NCI-H460 (cell line): Measurements from ENCODE around the gene ACAN. TPM values are rescaled to one million over a fixed set of nuclear protein-coding genes. Genes with fewer than 3 reads are reported as not detected.

Experiments used
- DNase-seq: peaks from one replicate; pipeline ENCODE4 v3.0.0-alpha.2; 2016; ENCODE audit warnings: low read depth; ENCODE audit errors: extremely low read depth
- total RNA-seq: library from RNA; depleted of rRNA; stranded (reverse); fragments of >200 nt; shearing (Covaris generic); gene quantifications from 2 replicates; pipeline ENCODE4 v1.2.3, GENCODE V29; 2014

Gene ACAN
- total RNA-seq, 1 experiment from 2014 or later, result not detected

DNA sequence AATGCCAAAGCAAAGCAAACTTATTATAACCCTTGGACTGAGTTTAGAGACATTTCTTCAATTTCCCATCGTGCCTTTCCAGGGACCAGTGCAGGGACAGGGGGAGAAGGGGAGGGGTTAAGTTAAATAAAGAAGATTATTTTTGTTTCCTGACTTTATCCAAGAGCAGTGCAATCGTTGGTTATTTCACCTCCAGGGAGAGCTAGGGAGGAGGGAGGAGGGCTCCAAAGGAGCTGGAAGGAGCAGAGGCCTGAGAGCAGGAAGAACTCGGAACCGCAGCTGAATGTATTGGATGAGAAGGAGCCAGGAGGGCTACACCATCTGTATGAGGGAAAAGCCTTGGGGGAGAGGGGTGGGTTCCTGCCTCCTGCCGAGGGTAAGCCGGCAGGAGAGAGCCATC is 71.4 kb downstream of the ACAN start:
- no peak for DNase-seq

DNA sequence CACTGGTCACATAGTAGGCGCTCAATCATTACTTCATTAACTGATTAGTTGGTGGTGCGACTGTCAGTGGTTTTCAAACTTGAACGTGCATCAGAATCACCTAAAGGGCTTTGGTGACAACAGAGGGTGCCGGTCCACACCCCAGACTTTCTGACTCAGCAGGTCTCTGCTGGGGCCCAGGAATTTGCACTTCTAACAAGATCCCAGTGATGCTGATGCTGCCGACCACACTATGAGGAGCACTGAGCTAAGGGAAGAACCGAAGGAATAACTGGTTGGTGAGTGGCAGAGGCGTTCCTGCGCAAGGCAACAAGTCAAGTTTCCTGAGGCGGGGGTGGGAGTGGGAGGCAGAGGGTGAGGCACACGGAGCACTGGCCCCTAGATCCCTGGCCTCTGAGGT is 73.3 kb downstream of the ACAN start:
- DNase-seq, result no peak

DNA sequence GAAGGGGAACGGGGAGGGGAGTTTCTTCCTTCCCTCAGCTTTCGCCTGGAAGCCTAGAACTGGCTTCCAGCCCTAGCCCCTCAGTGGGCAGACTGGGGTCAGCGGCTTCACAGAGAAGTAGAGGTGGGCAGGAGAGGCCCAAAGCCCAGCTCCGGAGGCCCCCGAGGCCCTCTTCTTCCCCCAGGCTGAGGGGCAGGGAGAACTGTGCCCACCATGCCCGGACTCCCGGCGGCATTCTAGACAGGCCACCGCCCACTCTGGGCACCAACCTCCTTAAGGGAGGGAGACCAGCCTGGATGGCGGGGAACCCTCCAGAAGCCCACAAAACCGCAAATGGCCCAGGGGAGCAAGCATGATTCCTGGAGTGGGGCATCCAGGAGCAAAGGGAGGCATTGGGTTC is 74.2 kb downstream of the ACAN start:
- no peak for DNase-seq

DNA sequence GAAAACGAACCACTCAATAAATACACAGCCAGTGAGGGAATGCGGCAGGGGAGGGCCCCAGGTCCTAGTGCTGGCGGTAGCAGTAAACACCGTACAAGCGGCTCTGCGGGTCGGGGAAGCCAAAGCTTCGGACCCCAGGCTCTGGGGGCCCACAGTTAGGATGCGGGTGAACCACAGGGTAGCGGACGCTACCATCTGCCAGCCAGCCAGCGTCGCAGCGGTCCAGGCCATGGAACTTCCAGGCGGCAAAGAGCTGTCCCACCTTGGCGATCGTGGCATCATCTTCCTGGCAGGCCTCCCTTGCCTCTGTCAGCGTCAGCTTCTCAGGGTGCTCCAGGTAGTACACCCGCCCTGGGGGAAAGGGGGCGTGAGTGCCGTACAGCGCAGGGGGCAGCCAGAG is 74.7 kb downstream of the ACAN start:
- DNase-seq, result no peak

DNA sequence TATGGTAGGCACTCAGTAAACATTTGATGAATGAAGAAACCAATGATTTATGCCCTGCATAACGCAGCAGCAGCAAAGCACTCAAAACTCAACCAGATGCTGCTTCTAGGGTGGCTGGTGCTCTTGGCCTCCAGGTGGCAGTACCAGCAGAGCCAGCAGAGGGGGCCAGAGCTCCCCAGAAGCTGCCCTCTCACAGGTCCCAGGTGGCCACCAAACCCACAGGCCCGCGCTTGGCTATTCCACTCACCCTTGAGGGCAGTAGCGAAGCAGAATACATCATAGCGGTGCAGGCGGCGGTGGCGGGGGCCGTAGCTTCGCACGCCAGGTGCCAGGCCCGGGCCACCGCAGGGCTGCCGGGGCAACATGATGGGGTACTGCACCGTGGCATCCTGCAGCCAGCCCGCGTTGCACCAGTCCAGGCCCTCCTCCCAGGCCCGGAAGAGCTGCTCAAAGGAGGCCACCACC is 75.5 kb downstream of the ACAN start:
- peak; percentile 63 for DNase-seq

DNA sequence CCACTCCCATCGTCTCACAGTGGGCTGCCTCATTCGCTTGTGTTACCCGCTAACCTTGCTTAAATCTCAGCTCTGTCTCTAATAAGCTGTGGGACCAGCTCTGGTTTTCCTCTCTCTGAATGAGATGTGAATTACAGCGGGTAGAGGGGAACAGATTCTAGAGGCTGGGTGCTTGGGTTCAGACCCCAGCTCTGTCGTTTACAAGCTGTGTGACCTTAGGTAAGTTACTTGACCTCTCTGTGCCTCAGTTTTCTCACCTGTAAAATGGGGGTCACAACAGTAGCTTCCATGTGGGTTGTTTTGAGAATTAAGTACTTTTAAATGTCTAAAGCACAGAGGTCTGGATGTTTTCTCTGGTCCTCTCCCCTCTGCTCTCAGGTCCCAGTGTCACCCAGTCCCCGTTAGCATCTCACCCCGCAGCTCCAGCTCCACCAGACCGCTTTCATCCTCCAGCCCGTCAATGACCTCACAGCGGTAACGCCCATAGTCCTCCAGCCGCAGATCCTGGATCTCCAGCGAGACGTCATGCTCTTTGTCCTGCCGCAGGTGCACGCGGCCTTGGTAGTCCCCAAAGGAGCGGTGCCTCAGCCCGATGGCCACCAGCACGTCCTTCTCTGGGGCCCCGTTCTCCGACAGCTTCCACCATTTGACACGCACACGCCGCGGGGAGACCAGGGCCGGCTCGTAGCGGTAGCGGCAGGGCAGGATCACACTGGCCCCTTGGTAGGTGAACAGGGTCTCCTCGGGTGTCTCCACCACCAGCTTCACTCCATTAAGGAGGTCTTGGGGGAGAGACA is 77.9 kb downstream of the ACAN start:
- DNase-seq, result no peak

DNA sequence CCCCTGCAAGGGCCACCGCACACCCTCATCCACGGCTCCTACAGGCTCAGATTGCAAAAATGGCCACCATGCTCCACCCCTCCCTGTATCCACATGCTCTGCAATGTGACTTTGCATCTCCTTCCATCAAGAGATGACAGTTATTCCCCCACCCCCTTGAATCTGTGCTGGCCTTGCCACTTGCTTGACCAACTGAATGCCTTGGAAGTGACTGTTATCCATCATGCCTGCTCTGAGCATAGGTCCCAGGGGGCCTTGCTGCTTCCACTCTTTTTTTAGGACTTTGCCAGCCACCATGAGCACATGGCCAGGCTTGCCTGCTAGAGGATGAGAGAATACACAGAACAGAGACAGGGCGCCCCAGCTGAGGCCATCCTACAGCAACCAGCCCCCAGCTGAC is 78.5 kb downstream of the ACAN start:
- no peak for DNase-seq

DNA sequence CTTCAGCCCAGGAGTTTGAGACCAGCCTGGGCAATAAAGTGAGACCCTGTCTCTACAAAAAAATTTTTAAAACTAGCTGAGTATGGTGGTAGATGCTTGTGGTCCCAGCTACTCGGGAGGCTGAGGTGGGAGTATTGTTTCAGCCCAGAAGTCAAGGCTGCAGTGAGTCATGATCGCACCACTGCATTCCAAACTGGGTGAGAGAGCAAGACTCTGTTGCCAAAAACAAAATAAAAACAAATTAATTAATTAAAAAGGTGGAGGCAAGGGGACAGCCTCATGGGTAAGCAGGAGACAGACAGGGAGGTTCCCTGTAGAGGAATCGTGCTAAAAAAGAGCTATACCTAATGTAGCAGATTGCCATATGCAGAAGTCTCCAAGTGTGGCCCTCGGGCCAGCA is 79.5 kb downstream of the ACAN start:
- no peak for DNase-seq

DNA sequence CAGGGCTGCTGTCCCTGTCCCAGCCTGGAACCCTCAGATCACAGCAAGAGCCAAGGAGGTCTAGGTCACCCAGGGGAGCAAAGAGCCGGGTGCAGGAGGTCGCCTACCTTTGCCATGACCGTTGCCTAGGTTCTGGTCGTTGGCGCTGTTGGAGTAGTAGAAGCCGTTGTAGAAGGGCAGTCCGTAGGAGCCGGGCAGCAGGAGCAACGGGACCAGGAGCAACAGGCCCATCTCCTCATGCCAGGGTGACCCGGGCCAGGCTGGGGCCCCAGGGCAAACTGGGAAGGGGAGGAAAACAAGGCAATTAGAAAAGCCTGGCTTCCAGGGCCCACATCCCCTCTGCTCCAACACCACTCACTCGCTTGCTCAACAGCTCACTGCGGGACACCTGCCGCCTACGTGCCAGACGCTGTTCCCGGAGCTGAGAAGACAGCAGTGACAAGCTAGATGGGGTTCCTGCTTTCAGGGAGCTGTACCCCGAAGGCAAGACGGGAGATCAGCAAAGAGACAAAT is 83.9 kb downstream of the ACAN start:
- DNase-seq, result no peak

DNA sequence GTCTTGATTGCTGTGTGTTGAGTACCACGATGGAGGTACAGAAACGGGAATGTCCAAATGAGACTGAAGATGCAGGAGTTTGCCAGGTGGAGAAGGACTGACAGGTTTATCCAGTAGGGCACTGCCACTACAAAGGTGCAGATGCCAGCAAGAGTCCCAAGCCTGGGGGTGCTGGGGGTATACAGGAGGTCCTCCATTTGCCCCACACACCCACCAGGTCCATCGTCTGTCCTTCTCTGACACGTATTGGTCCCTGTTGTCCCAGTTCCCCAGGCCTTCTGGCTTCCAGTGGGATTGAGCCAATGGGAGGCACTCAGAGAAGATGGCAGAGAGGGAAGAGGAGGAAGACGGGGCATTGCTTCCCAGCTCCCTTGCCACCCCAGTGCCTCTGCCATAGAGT is 85.5 kb downstream of the ACAN start:
- no peak for DNase-seq

DNA sequence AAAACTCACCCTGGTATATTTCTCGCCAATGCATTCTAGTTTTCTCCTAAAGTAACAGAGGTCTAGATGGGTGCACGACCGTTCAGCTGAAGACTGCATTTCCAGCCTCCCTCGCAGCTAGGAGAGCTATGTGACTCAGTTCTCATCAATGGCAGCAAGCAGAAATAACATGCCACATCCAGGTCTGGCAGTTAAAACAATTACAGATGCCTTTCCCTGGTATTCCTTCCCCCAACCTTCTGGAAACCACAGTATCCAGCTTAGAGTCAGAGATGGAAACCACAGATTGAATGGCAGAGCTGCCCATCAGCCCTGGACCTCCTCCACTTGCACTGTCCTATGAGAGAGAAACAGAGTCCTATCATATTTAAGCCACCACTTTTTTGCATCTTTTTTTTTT is 87.3 kb downstream of the ACAN start:
- no peak for DNase-seq

DNA sequence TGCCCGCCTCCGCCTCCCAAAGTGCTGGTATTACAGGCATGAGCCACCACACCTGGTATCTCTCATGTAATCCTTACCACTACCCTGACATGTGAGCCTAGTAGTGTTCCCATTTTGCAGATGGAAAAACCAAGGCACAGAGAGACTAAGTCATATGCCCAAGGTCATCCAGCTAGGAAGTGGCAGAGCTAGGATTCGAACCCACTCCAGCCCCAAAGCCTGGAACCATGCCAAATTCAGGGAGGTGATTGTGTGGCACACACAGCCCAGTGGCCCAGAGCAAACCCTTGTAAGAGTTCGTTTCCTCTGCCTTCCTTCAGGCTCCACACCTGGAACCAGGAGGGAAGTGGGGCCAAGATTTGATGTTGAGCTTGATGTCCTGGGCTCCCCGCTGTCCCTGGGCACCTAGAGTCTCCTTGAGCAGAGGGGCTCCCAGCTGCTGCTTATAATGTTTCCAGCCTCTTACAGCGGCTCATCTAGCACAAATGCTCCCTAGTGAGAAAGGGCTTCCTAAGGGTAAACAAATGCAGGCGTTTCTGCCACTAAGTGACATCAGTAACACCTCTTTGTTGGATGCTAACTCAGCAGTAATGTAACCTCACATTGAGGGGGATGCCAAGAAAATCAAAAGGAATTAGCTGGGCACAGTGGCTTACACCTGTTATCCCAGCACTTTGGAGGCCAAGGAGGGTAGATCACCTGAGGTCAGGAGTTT is 88.5 kb downstream of the ACAN start:
- peak; percentile 75 for DNase-seq

DNA sequence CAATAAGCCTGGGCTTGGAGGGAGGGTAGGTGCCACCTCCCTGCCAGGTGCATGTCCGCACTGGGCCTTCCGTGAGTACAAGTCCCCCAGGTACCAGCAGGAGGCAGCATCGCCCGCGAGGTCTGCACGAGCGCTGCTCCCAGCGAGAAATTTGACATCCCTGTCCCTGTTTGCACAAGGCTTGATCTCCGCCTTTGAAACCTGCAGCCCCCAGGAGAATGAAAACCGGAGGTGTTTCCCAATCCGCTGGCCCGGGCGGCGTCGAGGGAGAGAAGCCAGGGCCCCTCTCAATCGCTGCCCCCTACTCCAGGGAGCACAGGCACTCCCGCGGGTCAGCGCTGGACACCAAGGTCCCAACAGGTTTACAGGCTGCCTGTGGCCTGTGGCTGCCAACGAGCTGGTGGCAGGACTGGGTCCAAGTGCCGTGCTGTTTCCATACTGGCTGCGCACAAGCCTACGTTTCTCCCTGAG is 91.1 kb downstream of the ACAN start:
- no peak for DNase-seq

DNA sequence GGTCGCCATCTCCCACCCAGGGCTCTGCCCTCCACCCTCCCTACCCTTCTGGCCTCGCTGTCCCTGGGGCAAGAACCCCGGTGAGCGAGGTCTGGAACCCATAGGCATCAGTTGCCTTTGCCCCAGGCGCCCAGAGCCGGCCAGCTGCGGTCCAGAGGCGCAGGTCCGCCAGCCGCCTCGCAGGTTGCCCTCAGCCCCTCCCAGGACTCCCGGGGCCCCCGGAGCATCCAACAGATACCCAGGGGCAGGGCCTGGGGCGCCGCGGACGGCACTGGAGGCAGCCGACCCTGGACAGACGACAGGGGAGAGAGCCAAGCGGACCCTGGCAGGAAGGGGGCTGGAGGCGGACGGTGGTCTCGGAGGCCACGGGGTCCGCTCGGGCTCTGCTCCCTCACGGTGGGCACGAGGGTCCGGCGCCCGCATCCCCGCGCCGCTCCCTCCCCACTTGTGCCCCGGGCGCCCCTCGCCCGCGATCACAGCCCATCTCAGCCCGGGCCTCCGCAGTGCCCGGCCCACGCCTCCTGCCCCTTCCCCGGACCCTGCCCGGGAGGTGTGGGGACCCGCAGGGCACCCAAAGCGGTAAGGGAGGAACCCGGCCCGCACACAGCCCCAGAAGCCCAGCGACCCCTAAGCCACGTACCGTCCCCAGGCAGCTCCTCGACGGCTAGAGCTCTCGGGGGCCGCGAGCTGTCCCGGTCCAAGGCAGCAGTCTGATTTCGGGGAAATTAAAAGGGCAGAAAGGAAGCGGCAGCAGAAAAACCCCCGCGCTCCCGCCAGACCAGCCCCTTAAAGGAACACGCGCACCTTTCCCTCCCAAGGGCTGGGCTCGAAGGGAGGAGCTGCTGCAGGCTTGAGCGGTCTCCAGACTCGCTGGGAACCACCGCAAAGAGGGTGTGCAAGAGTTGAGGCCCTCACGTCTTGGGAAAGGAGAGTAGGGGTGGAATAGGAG is 91.9 kb downstream of the ACAN start, which contains the start of gene HAPLN3:
Gene HAPLN3, minus strand, starts transcription at position 726 of the 949 bp plus-strand sequence. CDS start 8,246 bp downstream, outside the sequence.
- DNase-seq, result no peak

DNA sequence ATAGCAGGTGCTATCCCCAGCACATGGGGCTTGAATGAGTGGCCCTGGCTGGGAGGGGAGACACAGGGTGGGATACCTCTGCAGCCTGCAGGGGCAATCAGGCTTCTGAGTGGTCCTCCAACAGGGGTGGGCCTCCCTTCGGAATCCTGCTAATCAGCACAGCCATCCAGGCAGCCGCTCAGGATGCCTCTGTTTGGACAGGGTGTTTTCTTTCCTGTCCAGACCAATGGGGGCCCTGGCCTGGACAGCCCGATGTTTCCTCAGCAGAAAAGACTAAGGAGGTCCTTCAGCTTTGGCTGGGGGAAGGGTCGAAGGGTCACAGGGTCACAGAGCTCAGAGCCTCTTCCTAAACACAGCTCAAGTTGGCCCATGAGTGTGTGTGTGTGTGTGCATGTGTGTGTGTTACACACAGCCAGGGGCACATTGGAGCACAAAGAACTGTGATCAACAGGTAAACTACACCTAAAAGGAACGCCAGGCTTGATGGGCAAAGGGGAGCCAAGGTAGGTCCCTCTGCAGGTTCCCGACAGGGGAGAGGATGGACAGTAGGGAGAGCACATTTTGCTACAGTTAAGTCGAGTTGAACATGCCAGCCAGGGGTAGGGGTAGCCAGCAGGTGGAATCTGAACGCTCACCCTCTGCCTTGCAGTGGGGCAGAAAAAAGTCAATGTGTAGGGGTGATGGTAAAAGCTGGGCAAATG is 93.2 kb downstream of the ACAN start:
- no peak for DNase-seq

DNA sequence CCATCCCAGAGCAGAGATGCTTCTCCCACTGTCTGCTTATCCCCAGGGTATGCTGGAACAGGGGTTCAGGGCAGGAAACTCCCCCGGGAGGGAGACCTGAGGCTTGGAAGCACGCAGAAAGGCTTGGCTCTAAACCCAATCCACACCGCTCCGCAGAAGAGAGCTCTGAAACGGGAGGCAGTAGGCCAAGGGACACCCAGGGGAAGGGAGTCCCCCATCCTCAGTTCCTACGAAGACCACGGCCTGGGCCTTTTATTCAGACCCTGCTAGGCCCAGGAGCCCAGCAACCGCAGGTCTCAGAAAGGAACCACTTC is 93.9 kb downstream of the ACAN start:
- DNase-seq, result no peak

DNA sequence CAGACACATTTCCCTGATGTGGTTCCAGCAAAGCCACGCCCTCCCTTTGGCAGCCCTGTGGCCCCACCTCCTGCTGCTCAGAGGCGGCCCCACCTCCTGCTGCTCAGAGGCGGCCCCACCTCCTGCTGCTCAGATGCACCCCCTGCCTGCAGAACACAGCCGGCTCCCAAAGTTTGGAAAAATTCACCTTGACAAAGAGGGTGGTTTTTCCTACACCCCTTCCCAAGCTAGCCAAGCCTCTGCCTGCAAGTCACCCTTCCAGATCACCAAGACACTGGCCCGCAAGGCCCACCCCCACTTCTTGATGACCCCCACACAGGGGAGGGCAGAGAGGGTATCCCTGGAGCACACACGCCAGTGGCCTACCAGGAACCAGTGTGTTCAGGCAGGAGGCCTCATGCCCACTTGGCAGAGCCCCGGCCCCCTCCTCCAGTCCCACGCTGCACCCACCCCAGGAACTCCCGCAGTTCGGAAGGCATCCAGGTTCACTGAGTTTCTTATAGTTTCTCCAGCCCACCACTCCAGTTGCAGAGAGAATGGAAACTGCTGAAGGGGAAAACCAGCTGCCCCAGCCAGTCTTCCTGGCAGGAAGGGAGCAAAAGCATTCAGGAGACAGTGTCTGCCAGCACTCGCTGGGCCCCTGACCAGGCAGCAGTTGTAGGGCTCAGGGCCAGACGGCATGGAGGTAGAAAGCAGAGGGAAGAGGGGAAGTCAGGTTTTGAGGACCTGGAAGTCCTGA is 94.4 kb downstream of the ACAN start:
- peak; percentile 74 for DNase-seq

DNA sequence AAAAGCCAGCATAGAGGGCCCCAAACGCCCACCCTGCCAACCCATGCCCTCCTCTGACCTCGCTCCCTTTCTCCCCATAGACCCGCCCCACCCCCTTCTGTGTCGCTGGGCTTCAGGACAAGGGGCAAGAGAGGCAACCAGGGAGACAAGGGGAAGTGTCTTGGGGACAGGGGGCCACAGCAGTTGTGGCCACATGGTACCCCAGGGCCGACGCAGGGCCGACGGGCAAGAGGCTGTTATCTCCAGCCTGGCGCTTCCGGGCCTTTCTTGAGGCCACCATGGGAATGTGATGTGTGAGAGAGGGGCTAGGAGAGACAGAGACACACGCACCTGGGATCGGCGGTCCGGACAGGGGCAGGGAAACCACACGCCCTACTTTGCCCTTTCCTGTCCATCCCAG is 95.5 kb downstream of the ACAN start:
- DNase-seq, result no peak

DNA sequence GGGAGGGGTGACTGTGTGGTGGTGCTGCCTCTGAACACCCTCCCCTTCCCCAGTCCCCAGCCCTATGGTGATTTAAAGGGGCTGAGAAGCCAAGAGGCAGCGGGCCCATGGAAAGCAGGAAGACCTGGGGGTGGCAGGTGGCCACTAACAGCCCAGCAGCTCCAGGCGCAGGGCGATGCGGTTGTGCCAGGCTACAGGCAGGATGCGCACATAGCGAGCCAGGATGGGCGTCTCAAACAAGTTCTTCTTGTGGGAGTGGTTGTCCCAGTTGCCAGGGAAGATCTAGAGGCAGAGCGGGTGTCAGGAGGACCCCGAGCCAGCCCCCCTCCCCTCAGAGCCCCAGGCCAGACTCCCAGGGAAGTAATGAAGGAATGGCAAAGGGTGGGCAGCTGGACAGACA is 96.0 kb downstream of the ACAN start:
- DNase-seq, result no peak
